Measurements from ENCODE around the gene OR51B2.

- TF ChIP-seq FOXJ3 (CRISPR knock-in tag; IDR thresholded peaks at IDR 0.05; ENCODE audit: borderline replicate concordance) (no peak), SMC3 (IDR thresholded peaks at IDR 0.05; ENCODE audit: low read length) (no peak), ZNF367 (CRISPR knock-in tag; IDR thresholded peaks at IDR 0.05; ENCODE audit: borderline replicate concordance) (no peak), ZNF572 (CRISPR knock-in tag; IDR thresholded peaks at IDR 0.05) (no peak)
These were observed 44.5 kb downstream of the OR51B2 start for GRCh38 chr11:5279471-5280090.

Measured in HepG2 (cell line).